ENCODE data around the gene CIDEB.

CIDEB gene

GRCh38 chr14:24261969-24262327 is 45.8 kb downstream of the CIDEB start:
- H3K9me3 ChIP-seq (ENCODE audit: low read length), result no peaks in the 10 kb centered on the region
- no peak overlapping the region for H3K9ac ChIP-seq (ENCODE audit: low read length)
- no peaks in the 10 kb centered on the region for H3K36me3 ChIP-seq (ENCODE audit: insufficient read depth, low read length)
- no peak overlapping the region for H3K4me3 ChIP-seq (ENCODE audit: low read depth in 1 of 2, low read length in 2 of 2)
- H3K4me1 ChIP-seq (ENCODE audit: insufficient read depth, low read length), result no peaks in the 10 kb centered on the region
- H3K27me3 ChIP-seq (ENCODE audit: control insufficient read depth in 1 of 2, insufficient read depth in 2 of 2, low read length in 2 of 2), result no peaks in the 10 kb centered on the region
- H3K27ac ChIP-seq (ENCODE audit: low read depth, low read length), result no peak overlapping the region

GRCh38 chr14:24261256-24261968 is 46.4 kb downstream of the CIDEB start:
- H3K9ac ChIP-seq (ENCODE audit: low read length), result no peak overlapping the region
- H3K27me3 ChIP-seq (ENCODE audit: control insufficient read depth in 1 of 2, insufficient read depth in 2 of 2, low read length in 2 of 2), result no peaks in the 10 kb centered on the region
- H3K27ac ChIP-seq (ENCODE audit: low read depth, low read length), result no peak overlapping the region
- no peaks in the 10 kb centered on the region for H3K4me1 ChIP-seq (ENCODE audit: insufficient read depth, low read length)
- H3K36me3 ChIP-seq (ENCODE audit: insufficient read depth, low read length), result no peaks in the 10 kb centered on the region
- H3K4me3 ChIP-seq (ENCODE audit: low read depth in 1 of 2, low read length in 2 of 2), result no peak overlapping the region
- no peaks in the 10 kb centered on the region for H3K9me3 ChIP-seq (ENCODE audit: low read length)

- Histone ChIP-seq H3K27ac (ENCODE audit: low read depth, low read length) (no peak overlapping the region), H3K4me3 (ENCODE audit: low read depth in 1 of 2, low read length in 2 of 2) (no peak overlapping the region), H3K36me3 (ENCODE audit: insufficient read depth, low read length) (no peaks in the 10 kb centered on the region), H3K9ac (ENCODE audit: low read length) (no peak overlapping the region), H3K27me3 (ENCODE audit: control insufficient read depth in 1 of 2, insufficient read depth in 2 of 2, low read length in 2 of 2) (no peaks in the 10 kb centered on the region), H3K4me1 (ENCODE audit: insufficient read depth, low read length) (no peaks in the 10 kb centered on the region), H3K9me3 (ENCODE audit: low read length) (no peaks in the 10 kb centered on the region)
Measured at GRCh38 chr14:24260780-24261157, 47.0 kb downstream of the CIDEB start.

- Histone ChIP-seq H3K27me3 (ENCODE audit: control insufficient read depth in 1 of 2, insufficient read depth in 2 of 2, low read length in 2 of 2) (no peaks in the 10 kb centered on the region), H3K27ac (ENCODE audit: low read depth, low read length) (no peak overlapping the region), H3K4me3 (ENCODE audit: low read depth in 1 of 2, low read length in 2 of 2) (no peak overlapping the region), H3K9ac (ENCODE audit: low read length) (no peak overlapping the region), H3K9me3 (ENCODE audit: low read length) (no peaks in the 10 kb centered on the region), H3K36me3 (ENCODE audit: insufficient read depth, low read length) (no peaks in the 10 kb centered on the region), H3K4me1 (ENCODE audit: insufficient read depth, low read length) (no peaks in the 10 kb centered on the region)
Measured at GRCh38 chr14:24260026-24260779, 47.6 kb downstream of the CIDEB start.

- H3K9ac ChIP-seq (ENCODE audit: low read length), result no peak overlapping the region
- no peaks in the 10 kb centered on the region for H3K4me1 ChIP-seq (ENCODE audit: insufficient read depth, low read length)
- H3K36me3 ChIP-seq (ENCODE audit: insufficient read depth, low read length), result no peaks in the 10 kb centered on the region
- H3K9me3 ChIP-seq (ENCODE audit: low read length), result no peaks in the 10 kb centered on the region
- H3K27me3 ChIP-seq (ENCODE audit: control insufficient read depth in 1 of 2, insufficient read depth in 2 of 2, low read length in 2 of 2), result no peaks in the 10 kb centered on the region
- no peak overlapping the region for H3K4me3 ChIP-seq (ENCODE audit: low read depth in 1 of 2, low read length in 2 of 2)
- no peak overlapping the region for H3K27ac ChIP-seq (ENCODE audit: low read depth, low read length)
Measured at GRCh38 chr14:24259282-24260025, 48.3 kb downstream of the CIDEB start.

- no peaks in the 10 kb centered on the region for H3K36me3 ChIP-seq (ENCODE audit: insufficient read depth, low read length)
- no peaks in the 10 kb centered on the region for H3K4me1 ChIP-seq (ENCODE audit: insufficient read depth, low read length)
- no peak overlapping the region for H3K4me3 ChIP-seq (ENCODE audit: low read depth in 1 of 2, low read length in 2 of 2)
- no peaks in the 10 kb centered on the region for H3K27me3 ChIP-seq (ENCODE audit: control insufficient read depth in 1 of 2, insufficient read depth in 2 of 2, low read length in 2 of 2)
- H3K9ac ChIP-seq (ENCODE audit: low read length), result no peak overlapping the region
- H3K27ac ChIP-seq (ENCODE audit: low read depth, low read length), result no peak overlapping the region
- no peaks in the 10 kb centered on the region for H3K9me3 ChIP-seq (ENCODE audit: low read length)
Measured at GRCh38 chr14:24258548-24259265, 49.1 kb downstream of the CIDEB start.

GRCh38 chr14:24258119-24258518 is 49.7 kb downstream of the CIDEB start:
- no peaks in the 10 kb centered on the region for H3K4me1 ChIP-seq (ENCODE audit: insufficient read depth, low read length)
- no peaks in the 10 kb centered on the region for H3K9me3 ChIP-seq (ENCODE audit: low read length)
- no peaks in the 10 kb centered on the region for H3K27me3 ChIP-seq (ENCODE audit: control insufficient read depth in 1 of 2, insufficient read depth in 2 of 2, low read length in 2 of 2)
- H3K27ac ChIP-seq (ENCODE audit: low read depth, low read length), result no peak overlapping the region
- no peaks in the 10 kb centered on the region for H3K36me3 ChIP-seq (ENCODE audit: insufficient read depth, low read length)
- no peak overlapping the region for H3K4me3 ChIP-seq (ENCODE audit: low read depth in 1 of 2, low read length in 2 of 2)
- H3K9ac ChIP-seq (ENCODE audit: low read length), result no peak overlapping the region

DNA sequence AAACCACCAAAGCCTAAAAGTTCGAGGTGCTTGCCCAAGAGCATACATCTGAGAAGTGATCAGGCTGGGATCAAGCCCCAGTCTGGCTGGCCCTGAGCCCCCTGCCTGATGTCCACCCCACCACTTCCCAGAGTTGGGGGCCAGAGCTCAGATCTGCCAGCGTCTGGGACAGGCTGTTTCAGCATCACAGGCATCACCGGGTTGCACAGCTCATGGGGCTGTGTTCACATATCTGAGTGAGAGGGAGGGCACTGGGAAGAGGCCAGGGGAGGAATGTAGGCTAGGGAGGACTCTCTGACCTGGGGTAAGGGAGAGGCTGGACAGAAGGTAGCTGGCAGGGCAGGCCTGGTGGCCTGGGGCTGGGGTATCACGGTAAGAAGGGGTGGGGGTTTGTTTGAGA is 50.8 kb downstream of the CIDEB start:
- H3K27me3 ChIP-seq (ENCODE audit: control insufficient read depth in 1 of 2, insufficient read depth in 2 of 2, low read length in 2 of 2), result no peaks in the 10 kb centered on the region
- H3K4me3 ChIP-seq (ENCODE audit: low read depth in 1 of 2, low read length in 2 of 2), result no peak overlapping the region
- H3K9ac ChIP-seq (ENCODE audit: low read length), result no peak overlapping the region
- H3K27ac ChIP-seq (ENCODE audit: low read depth, low read length), result no peak overlapping the region
- H3K4me1 ChIP-seq (ENCODE audit: insufficient read depth, low read length), result no peaks in the 10 kb centered on the region
- no peaks in the 10 kb centered on the region for H3K36me3 ChIP-seq (ENCODE audit: insufficient read depth, low read length)
- no peaks in the 10 kb centered on the region for H3K9me3 ChIP-seq (ENCODE audit: low read length)

DNA sequence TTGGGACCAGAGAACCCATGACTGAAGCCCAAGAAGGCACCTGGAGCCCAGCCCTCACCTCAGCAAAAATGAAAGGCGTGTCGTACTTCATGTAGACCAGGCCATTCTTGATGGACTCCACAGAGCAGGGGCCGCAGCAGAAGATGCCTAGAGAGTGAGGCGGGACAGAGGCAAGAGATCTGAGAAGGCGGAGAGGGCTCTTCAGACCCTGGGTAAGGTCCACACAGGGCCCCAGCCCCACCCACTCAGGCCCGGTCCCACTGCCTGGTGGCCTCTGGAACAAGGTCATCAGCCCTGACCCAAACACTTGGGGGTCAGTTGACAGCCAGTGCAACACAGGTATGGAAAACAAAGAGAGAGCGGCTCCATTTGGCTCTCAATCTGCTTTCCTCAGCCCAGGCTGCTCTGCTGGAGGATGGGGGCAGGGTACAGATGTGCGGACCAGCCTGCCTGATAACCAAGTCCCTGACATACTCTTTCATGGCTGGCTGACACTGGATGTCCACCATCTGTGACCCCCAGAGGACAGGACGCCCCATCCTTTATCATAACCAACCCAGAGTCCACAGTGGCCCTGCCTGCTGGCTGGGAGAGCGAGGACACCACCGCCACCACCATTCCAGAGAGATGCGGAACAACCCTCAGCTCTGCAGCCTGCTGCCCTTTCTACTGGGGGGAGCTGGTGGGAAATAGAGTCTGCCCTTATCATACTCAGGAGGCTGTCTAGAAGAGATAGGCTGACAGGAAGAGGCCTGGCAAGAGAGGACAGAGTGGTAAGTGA is 51.7 kb downstream of the CIDEB start:
- Histone ChIP-seq H3K27me3 (ENCODE audit: control insufficient read depth in 1 of 2, insufficient read depth in 2 of 2, low read length in 2 of 2) (no peaks in the 10 kb centered on the region), H3K4me1 (ENCODE audit: insufficient read depth, low read length) (no peaks in the 10 kb centered on the region), H3K27ac (ENCODE audit: low read depth, low read length) (no peak overlapping the region), H3K9me3 (ENCODE audit: low read length) (no peaks in the 10 kb centered on the region), H3K36me3 (ENCODE audit: insufficient read depth, low read length) (no peaks in the 10 kb centered on the region), H3K9ac (ENCODE audit: low read length) (no peak overlapping the region), H3K4me3 (ENCODE audit: low read depth in 1 of 2, low read length in 2 of 2) (no peak overlapping the region)

GRCh38 chr14:24255438-24255837 is 52.3 kb downstream of the CIDEB start:
- Histone ChIP-seq H3K27ac (ENCODE audit: low read depth, low read length) (no peak overlapping the region), H3K36me3 (ENCODE audit: insufficient read depth, low read length) (no peaks in the 10 kb centered on the region), H3K9me3 (ENCODE audit: low read length) (no peaks in the 10 kb centered on the region), H3K4me1 (ENCODE audit: insufficient read depth, low read length) (no peaks in the 10 kb centered on the region), H3K9ac (ENCODE audit: low read length) (no peak overlapping the region), H3K4me3 (ENCODE audit: low read depth in 1 of 2, low read length in 2 of 2) (no peak overlapping the region), H3K27me3 (ENCODE audit: control insufficient read depth in 1 of 2, insufficient read depth in 2 of 2, low read length in 2 of 2) (no peaks in the 10 kb centered on the region)

All from muscle layer of colon (tissue), 2 donors.